Natural killer cell (primary cell): ENCODE measurements around the gene DDAH1. TPM values are rescaled to one million over a fixed set of nuclear protein-coding genes. Genes with fewer than 3 reads are reported as not detected.

Source experiments
- ATAC-seq, 3 donors: fragments of 150-1000 bp in 2 of 3; fragments of 200-7000 bp in 1 of 3; cut with Tn5 transposase; 1 replicate in 1 of 3; 2 replicates in 2 of 3; pipeline ENCODE4 v1.10.0; 2021; ENCODE audit warnings: mild to moderate bottlenecking in 2 of 3, moderate library complexity in 2 of 3
- DNase-seq, 2 donors: peaks; one replicate each; pipeline versions ENCODE4 v3.0.0 to v3.0.0-alpha.2; 2013 to 2021; ENCODE audit warnings: mixed read lengths in 1 of 2
- H3K27ac ChIP-seq: one replicate; pipeline ENCODE4 v1.5.1; 2013; ENCODE audit warnings: mild to moderate bottlenecking, low read length
- H3K27me3 ChIP-seq: one replicate; pipeline ENCODE4 v1.6.1; 2013; ENCODE audit warnings: low read length; ENCODE audit not compliant: control insufficient read depth, insufficient read depth
- H3K36me3 ChIP-seq: one replicate; pipeline ENCODE4 v1.6.1; 2013; ENCODE audit warnings: low read length; ENCODE audit not compliant: control insufficient read depth, insufficient read depth
- H3K4me1 ChIP-seq: one replicate; pipeline ENCODE4 v1.6.1; 2013; ENCODE audit warnings: low read length; ENCODE audit not compliant: control insufficient read depth, insufficient read depth
- H3K4me3 ChIP-seq: one replicate; pipeline ENCODE4 v1.5.1; 2013; ENCODE audit warnings: low read length
- H3K9me3 ChIP-seq: one replicate; pipeline ENCODE4 v1.6.1; 2013; ENCODE audit warnings: low read length; ENCODE audit not compliant: control insufficient read depth, insufficient read depth
- H3K27ac Mint-ChIP-seq, 2 donors: one replicate each; pipeline ENCODE4 v1.8.0; 2022; ENCODE audit warnings: mild to moderate bottlenecking in 2 of 2, mixed read lengths in 2 of 2, moderate library complexity in 1 of 2
- H3K27me3 Mint-ChIP-seq, 2 donors: one replicate each; pipeline ENCODE4 v1.8.0; 2022; ENCODE audit warnings: low read depth in 2 of 2, mixed read lengths in 2 of 2
- H3K36me3 Mint-ChIP-seq: one replicate; pipeline ENCODE4 v1.8.0; 2022; ENCODE audit warnings: mixed read lengths
- H3K4me1 Mint-ChIP-seq, 2 donors: one replicate each; pipeline ENCODE4 v1.8.0; 2022; ENCODE audit warnings: mixed read lengths in 2 of 2
- H3K4me3 Mint-ChIP-seq: one replicate; pipeline ENCODE4 v1.8.0; 2022; ENCODE audit warnings: mild to moderate bottlenecking, moderate library complexity, mixed read lengths
- H3K9me3 Mint-ChIP-seq, 2 donors: one replicate each; pipeline ENCODE4 v1.8.0; 2022; ENCODE audit warnings: mixed read lengths in 2 of 2
- WGBS: methylation state at CpG from one replicate; pipeline ENCODE4 v1.1.7; 2013; ENCODE audit warnings: missing lambda C conversion rate; ENCODE audit not compliant: insufficient coverage; 5-methylcytosine and 5-hydroxymethylcytosine counted together
- intact Hi-C: fragments of 100-400 bp; cut with micrococcal nuclease; formaldehyde crosslinking; loops from one replicate; pipeline ENCODE4 v1.14.2; 2022
- total RNA-seq, 4 donors: library from RNA; stranded (reverse); fragments of 120-200 nt in 1 of 4; gene quantifications; one replicate each; pipeline versions ENCODE4 v1.2.3 to v1.2.4, GENCODE V29; 2013 to 2022
- TF ChIP-seq, protein P1 (sequence below): fragments of 200-600 bp; IDR thresholded peaks from one replicate; pipeline ENCODE4 v1.8.0; 2022; ENCODE audit warnings: antibody characterized with exemption

The DDAH1 gene
- total RNA-seq, 3 donors from 2014 or later (not counting 1 experiment from before 2014, with no cell fraction given), result 0.07 to 0.20 TPM; not detected in 1

DNA sequence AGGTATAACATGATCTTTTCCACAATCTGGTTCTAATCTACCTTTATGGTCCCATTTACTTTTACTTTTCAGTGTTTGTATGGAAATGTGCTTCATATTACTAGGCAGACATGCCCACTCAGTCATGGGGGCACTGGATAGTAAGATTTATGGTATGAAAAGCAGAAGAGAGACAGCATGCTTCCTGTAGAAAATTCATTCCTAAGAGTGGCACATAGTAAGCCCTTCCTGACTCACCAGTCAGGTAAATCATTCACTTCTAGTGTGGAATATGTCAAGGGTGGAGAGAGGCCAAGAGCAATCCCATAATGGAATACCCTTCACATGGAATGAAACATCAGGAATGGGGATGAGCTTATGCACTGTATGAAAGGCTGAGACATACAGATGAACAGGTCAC lies 139.0 kb downstream of the DDAH1 start:
- no peaks in the 10 kb centered on the region for H3K9me3 Mint-ChIP-seq
- no peaks in the 10 kb centered on the region for H3K9me3 ChIP-seq
- H3K27me3 Mint-ChIP-seq, result peaks cover 38 to 63% of the 10 kb centered on the region in 2 donors
- no peak overlapping the region for H3K27ac ChIP-seq
- no peak overlapping the region for H3K27ac Mint-ChIP-seq
- TF ChIP-seq, protein P1, sequence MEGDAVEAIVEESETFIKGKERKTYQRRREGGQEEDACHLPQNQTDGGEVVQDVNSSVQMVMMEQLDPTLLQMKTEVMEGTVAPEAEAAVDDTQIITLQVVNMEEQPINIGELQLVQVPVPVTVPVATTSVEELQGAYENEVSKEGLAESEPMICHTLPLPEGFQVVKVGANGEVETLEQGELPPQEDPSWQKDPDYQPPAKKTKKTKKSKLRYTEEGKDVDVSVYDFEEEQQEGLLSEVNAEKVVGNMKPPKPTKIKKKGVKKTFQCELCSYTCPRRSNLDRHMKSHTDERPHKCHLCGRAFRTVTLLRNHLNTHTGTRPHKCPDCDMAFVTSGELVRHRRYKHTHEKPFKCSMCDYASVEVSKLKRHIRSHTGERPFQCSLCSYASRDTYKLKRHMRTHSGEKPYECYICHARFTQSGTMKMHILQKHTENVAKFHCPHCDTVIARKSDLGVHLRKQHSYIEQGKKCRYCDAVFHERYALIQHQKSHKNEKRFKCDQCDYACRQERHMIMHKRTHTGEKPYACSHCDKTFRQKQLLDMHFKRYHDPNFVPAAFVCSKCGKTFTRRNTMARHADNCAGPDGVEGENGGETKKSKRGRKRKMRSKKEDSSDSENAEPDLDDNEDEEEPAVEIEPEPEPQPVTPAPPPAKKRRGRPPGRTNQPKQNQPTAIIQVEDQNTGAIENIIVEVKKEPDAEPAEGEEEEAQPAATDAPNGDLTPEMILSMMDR, result no peak
- H3K36me3 Mint-ChIP-seq, result no peaks in the 10 kb centered on the region
- H3K4me1 ChIP-seq, result peaks cover 4% of the 10 kb centered on the region
- no peak overlapping the region for H3K4me3 ChIP-seq
- intact Hi-C loops, result no loop called here
- no peak for ATAC-seq
- DNase-seq, result no peak
- peaks cover 0 to under 1% of the 10 kb centered on the region in 2 donors for H3K4me1 Mint-ChIP-seq
- no peak overlapping the region for H3K4me3 Mint-ChIP-seq
- no peaks in the 10 kb centered on the region for H3K36me3 ChIP-seq
- peaks cover 22% of the 10 kb centered on the region for H3K27me3 ChIP-seq

DNA sequence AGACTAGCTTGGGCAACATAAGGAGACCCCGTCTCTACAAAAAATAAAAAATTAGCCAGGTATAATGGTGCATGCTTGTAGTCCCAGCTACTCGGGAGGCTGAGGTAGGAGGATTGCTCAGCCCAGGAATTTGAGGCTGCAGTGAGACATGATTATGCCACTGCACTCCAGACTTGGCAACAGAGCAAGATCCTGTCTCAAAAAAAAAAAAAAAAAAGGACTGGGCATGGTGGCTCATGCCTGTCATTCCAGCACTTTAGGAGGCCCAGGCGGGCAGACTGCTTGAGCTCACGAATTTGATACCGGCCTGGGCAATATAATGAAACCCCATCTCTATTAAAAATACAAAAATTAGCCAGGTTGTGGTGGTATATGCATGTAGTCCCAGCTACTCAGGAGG lies 141.2 kb downstream of the DDAH1 start:
- H3K36me3 ChIP-seq, result no peaks in the 10 kb centered on the region
- intact Hi-C loops, result no loop called here
- Mint-ChIP-seq H3K4me1 (peaks cover 0 to 5% of the 10 kb centered on the region in 2 donors), H3K27ac (no peak overlapping the region), H3K27me3 (peaks cover 42 to 68% of the 10 kb centered on the region in 2 donors), H3K4me3 (no peak overlapping the region), H3K9me3 (no peaks in the 10 kb centered on the region), H3K36me3 (no peaks in the 10 kb centered on the region)
- ATAC-seq (no peak), DNase-seq (no peak)
- no peak overlapping the region for H3K27ac ChIP-seq
- H3K4me1 ChIP-seq, result peaks cover 4% of the 10 kb centered on the region
- H3K9me3 ChIP-seq, result no peaks in the 10 kb centered on the region
- no peak overlapping the region for H3K4me3 ChIP-seq
- whole genome bisulfite sequencing, result 87% methylated on average over 2 of the region's 5 CpGs
- H3K27me3 ChIP-seq, result peaks cover 30% of the 10 kb centered on the region
- TF ChIP-seq, protein P1, result no peak

DNA sequence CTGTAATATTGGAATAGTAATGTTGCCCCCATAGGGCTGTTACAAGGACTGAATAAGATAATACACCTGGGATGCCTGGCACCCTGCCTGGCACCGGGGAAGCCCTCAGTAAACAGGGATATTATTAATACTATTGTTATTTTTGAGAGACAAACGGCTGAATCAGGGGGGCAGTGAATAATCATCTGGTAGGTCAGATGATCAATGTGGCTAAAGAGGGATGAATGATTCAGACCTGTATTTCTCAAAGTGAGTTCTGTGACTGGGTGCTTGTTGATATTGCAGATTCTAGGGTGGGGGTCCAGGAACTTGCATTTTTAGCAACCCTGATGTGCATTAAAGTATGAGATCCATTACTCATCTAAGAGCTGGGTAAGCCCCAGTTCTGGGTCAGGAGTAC lies 142.3 kb downstream of the DDAH1 start:
- H3K27ac ChIP-seq, result no peak overlapping the region
- no peaks in the 10 kb centered on the region for H3K36me3 ChIP-seq
- no peaks in the 10 kb centered on the region for H3K9me3 ChIP-seq
- Mint-ChIP-seq H3K27me3 (peaks cover 45 to 76% of the 10 kb centered on the region in 2 donors), H3K4me3 (no peak overlapping the region), H3K9me3 (no peaks in the 10 kb centered on the region), H3K36me3 (no peaks in the 10 kb centered on the region), H3K27ac (no peak overlapping the region), H3K4me1 (peaks cover 0 to 5% of the 10 kb centered on the region in 2 donors)
- intact Hi-C loops, result no loop called here
- DNase-seq (no peak), ATAC-seq (no peak)
- no peak overlapping the region for H3K4me3 ChIP-seq
- peaks cover 4% of the 10 kb centered on the region for H3K4me1 ChIP-seq
- H3K27me3 ChIP-seq, result peaks cover 32% of the 10 kb centered on the region
- WGBS, result 94% methylated on average over 2 of the region's 2 CpGs
- TF ChIP-seq, protein P1, result no peak

DNA sequence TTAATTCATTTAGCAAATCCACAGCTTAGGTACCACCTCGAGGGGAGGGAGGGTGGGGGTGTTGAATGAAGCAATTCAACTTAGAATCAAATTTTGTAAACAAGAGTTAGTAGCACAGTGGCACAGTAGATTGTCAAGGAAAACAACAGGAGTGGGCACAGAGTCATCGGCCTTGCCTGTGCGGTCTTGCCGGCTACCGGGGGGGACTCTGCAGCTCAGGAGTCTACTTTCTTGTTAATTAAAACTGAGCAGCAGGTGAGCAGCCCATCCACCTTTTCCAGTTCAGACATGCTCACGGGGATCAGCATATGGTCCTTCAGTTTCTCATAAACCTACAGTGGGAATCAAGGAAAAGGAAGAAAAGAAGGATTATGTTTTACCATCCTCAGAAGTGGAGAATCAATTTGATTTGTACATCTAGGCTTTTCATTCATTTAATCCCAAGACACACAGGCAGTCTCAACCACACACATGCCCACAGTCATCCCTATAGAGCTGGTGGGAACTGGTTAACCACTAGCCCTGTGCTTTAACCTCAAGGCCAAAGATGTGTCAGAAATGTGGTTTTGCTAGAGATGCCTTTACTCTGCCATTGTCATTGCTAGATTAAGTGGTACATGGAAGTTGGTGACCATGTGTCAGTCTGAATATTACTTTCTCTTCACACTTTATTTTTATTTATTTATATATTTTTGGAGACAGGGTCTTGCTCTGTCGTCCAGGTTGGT lies 143.6 kb downstream of the DDAH1 start:
- DNase-seq (peak in 1 of 2 donors; percentile 7), ATAC-seq (peak in 2 of 3 donors; percentile 9 to 69)
- Mint-ChIP-seq H3K9me3 (no peaks in the 10 kb centered on the region), H3K4me1 (peaks cover 0 to 5% of the 10 kb centered on the region in 2 donors), H3K4me3 (no peak overlapping the region), H3K27ac (no peak overlapping the region), H3K27me3 (peaks cover 51 to 76% of the 10 kb centered on the region in 2 donors), H3K36me3 (no peaks in the 10 kb centered on the region)
- H3K4me1 ChIP-seq, result peaks cover 4% of the 10 kb centered on the region
- H3K27me3 ChIP-seq, result peaks cover 38% of the 10 kb centered on the region
- intact Hi-C loops, result no loop called here
- TF ChIP-seq, protein P1, result no peak
- H3K9me3 ChIP-seq, result no peaks in the 10 kb centered on the region
- no peaks in the 10 kb centered on the region for H3K36me3 ChIP-seq
- H3K27ac ChIP-seq, result no peak overlapping the region
- H3K4me3 ChIP-seq, result no peak overlapping the region
- 79% methylated on average over 6 of the region's 7 CpGs for WGBS
